Epithelial cell of proximal tubule (primary cell): Measurements from ENCODE around the gene HES6. TPM values are rescaled to one million over a fixed set of nuclear protein-coding genes. Genes with fewer than 3 reads are reported as not detected.

ENCODE experiments used
- DNase-seq: peaks from one replicate; pipeline ENCODE4 v3.0.0-alpha.2; 2011; ENCODE audit warnings: low read depth
- H3K4me3 ChIP-seq: 2 replicates; pipeline ENCODE4 v1.5.1; 2011; ENCODE audit warnings: low read depth, mild to moderate bottlenecking, low read length
- total RNA-seq: library from RNA; depleted of rRNA; stranded (reverse); fragments of >200 nt; gene quantifications from 2 replicates; pipeline ENCODE4 v1.2.3, GENCODE V29; 2015
- TF ChIP-seq, protein P1 (sequence below): conservative IDR thresholded peaks from 2 replicates; pipeline ENCODE4 v1.5.1; 2012; ENCODE audit warnings: low read depth, mild to moderate bottlenecking, low read length

The HES6 gene
- total RNA-seq, 1 donor from 2014 or later: 25.5 TPM

- TF ChIP-seq, protein P1, sequence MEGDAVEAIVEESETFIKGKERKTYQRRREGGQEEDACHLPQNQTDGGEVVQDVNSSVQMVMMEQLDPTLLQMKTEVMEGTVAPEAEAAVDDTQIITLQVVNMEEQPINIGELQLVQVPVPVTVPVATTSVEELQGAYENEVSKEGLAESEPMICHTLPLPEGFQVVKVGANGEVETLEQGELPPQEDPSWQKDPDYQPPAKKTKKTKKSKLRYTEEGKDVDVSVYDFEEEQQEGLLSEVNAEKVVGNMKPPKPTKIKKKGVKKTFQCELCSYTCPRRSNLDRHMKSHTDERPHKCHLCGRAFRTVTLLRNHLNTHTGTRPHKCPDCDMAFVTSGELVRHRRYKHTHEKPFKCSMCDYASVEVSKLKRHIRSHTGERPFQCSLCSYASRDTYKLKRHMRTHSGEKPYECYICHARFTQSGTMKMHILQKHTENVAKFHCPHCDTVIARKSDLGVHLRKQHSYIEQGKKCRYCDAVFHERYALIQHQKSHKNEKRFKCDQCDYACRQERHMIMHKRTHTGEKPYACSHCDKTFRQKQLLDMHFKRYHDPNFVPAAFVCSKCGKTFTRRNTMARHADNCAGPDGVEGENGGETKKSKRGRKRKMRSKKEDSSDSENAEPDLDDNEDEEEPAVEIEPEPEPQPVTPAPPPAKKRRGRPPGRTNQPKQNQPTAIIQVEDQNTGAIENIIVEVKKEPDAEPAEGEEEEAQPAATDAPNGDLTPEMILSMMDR: no peak
- H3K4me3 ChIP-seq: no peak overlapping the region
- no peak for DNase-seq
These were observed 23.1 kb downstream of the HES6 start for GRCh38 chr2:238216651-238217184.

DNA sequence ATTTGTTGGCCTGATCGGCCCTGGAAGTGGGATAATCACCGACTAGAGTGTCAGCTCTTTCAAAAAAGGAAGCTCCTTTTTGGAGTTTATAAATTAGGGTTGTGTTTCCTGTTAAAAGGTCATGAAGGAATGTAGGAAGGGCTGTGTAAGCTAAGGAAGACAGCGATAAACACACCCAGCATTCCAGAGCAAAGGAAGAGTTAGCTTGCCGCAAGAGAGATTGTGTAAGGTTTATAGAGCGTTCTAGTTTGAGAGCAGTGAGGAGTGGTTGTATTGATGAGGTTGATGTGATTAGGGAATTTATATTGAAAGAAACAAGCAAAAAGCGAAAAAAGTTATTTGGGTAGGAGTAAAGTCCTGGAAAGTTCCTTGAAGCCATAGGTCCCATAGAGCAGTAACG is 32.8 kb downstream of the HES6 start:
- no peak for DNase-seq
- no peak overlapping the region for H3K4me3 ChIP-seq
- TF ChIP-seq, protein P1: no peak

- no peak for DNase-seq
- TF ChIP-seq, protein P1: no peak
- H3K4me3 ChIP-seq: peak overlapping the region; percentile 64
These were observed 35.7 kb downstream of the HES6 start for GRCh38 chr2:238203973-238204683.

- TF ChIP-seq, protein P1: no peak
- H3K4me3 ChIP-seq: peak within 1 kb of the TSS; percentile 75
- no peak for DNase-seq
These were observed 36.5 kb downstream of the HES6 start, which contains the start of gene ILKAP for GRCh38 chr2:238203094-238203972. Gene ILKAP, minus strand, starts transcription at chr2:238203695. Its CDS starts 142 bp downstream, at chr2:238203553.

- TF ChIP-seq, protein P1: no peak
- H3K4me3 ChIP-seq: peak overlapping the region; percentile 75
- DNase-seq: no peak
These were observed 37.3 kb downstream of the HES6 start for GRCh38 chr2:238202326-238203093.

DNA sequence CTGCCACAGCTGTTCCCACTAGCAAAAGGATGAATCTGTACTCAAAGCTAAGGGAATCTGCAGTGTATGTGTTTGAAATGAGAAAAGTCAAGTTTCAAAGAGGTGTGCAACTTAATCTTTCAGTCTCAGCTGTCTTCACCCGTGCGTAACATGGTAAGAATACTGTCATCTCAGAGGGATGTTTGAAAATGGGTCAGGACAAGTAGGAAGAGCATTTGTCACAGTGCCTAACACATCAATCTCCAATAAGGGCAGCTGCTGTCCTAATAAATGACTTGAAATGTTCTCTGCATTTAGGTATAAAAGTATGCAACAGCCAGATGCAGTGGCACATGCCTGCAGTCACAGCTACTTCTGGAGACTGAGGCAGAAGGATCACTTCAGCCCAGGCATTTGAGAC is 49.4 kb downstream of the HES6 start:
- H3K4me3 ChIP-seq: no peak overlapping the region

More for the DNA sequence above, 49.4 kb downstream of the HES6 start:
- TF ChIP-seq, protein P1: no peak
- DNase-seq: no peak

Other genes starting within 250 kb of the HES6 start
- gene SCLY, start 179.0 kb downstream of the HES6 start, total RNA-seq: 11.5 and 41.5 TPM in 2 replicates
- 0.14 and 2.7 TPM in 2 replicates for gene ESPNL, start 139.7 kb downstream of the HES6 start, total RNA-seq
- gene KLHL30, start 101.4 kb downstream of the HES6 start, total RNA-seq: 0.72 and 1.7 TPM in 2 replicates
- gene ERFE, start 81.1 kb downstream of the HES6 start, total RNA-seq: 9.8 and 86.8 TPM in 2 replicates
- gene ILKAP, start 36.3 kb downstream of the HES6 start, total RNA-seq: 18.2 and 28.9 TPM in 2 replicates
- gene PER2, start 48.6 kb upstream of the HES6 start, total RNA-seq: 0.86 and 4.1 TPM in 2 replicates
- gene TRAF3IP1, start 80.5 kb upstream of the HES6 start, total RNA-seq: 8.2 and 8.5 TPM in 2 replicates
- gene ASB1, start 186.9 kb upstream of the HES6 start, total RNA-seq: 23.5 and 29.7 TPM in 2 replicates